Activated CD8-positive, alpha-beta T cell treated with anti-CD3 and anti-CD28 coated beads for 36 hours (primary cell): Measurements from ENCODE around the gene SMG1. TPM values are rescaled to one million over a fixed set of nuclear protein-coding genes. Genes with fewer than 3 reads are reported as not detected.

Experiments
- ATAC-seq: fragments of 200-7000 bp; cut with Tn5 transposase; one replicate; pipeline ENCODE4 v1.10.0; 2021; ENCODE audit warnings: mild to moderate bottlenecking, moderate library complexity
- CTCF ChIA-PET: fragments of 350-600 bp; sonication (Branson Sonifier 250); formaldehyde crosslinking; loops from one replicate; lab custom pipeline; 2021; ENCODE audit warnings: antibody characterized with exemption; lab: Charles Lee
- POLR2A ChIA-PET: fragments of 350-600 bp; sonication (Branson Sonifier 250); formaldehyde crosslinking; loops from one replicate; lab custom pipeline; 2021; ENCODE audit warnings: antibody characterized with exemption; lab: Charles Lee
- DNase-seq: peaks from one replicate; pipeline ENCODE4 v3.0.0-alpha.2; 2020
- H3K27ac Mint-ChIP-seq: one replicate; pipeline ENCODE4 v1.8.0; 2021; ENCODE audit warnings: mild to moderate bottlenecking, mixed read lengths
- H3K27me3 Mint-ChIP-seq: one replicate; pipeline ENCODE4 v1.8.0; 2021; ENCODE audit warnings: mixed read lengths
- H3K36me3 Mint-ChIP-seq: one replicate; pipeline ENCODE4 v1.8.0; 2021; ENCODE audit warnings: low read depth, mixed read lengths
- H3K4me1 Mint-ChIP-seq: one replicate; pipeline ENCODE4 v1.8.0; 2021; ENCODE audit warnings: low read depth, mixed read lengths
- H3K4me3 Mint-ChIP-seq: one replicate; pipeline ENCODE4 v1.8.0; 2021; ENCODE audit warnings: mild to moderate bottlenecking, moderate library complexity, mixed read lengths
- H3K9me3 Mint-ChIP-seq: one replicate; pipeline ENCODE4 v1.8.0; 2021; ENCODE audit warnings: mixed read lengths
- intact Hi-C: fragments of 100-400 bp; cut with micrococcal nuclease; formaldehyde crosslinking; loops from one replicate; pipeline ENCODE4 v1.10.0; 2022
- total RNA-seq, 2 experiments: library from RNA; stranded (reverse); gene quantifications; one replicate each; pipeline ENCODE4 v1.2.3, GENCODE V29; 2021
- TF ChIP-seq, protein P1 (sequence below): fragments of 200-600 bp; IDR thresholded peaks from one replicate; pipeline ENCODE4 v1.8.0; 2022; ENCODE audit warnings: antibody characterized with exemption, mild to moderate bottlenecking

SMG1 gene
- total RNA-seq, 2 experiments from 2014 or later = 103 to 108 TPM

DNA sequence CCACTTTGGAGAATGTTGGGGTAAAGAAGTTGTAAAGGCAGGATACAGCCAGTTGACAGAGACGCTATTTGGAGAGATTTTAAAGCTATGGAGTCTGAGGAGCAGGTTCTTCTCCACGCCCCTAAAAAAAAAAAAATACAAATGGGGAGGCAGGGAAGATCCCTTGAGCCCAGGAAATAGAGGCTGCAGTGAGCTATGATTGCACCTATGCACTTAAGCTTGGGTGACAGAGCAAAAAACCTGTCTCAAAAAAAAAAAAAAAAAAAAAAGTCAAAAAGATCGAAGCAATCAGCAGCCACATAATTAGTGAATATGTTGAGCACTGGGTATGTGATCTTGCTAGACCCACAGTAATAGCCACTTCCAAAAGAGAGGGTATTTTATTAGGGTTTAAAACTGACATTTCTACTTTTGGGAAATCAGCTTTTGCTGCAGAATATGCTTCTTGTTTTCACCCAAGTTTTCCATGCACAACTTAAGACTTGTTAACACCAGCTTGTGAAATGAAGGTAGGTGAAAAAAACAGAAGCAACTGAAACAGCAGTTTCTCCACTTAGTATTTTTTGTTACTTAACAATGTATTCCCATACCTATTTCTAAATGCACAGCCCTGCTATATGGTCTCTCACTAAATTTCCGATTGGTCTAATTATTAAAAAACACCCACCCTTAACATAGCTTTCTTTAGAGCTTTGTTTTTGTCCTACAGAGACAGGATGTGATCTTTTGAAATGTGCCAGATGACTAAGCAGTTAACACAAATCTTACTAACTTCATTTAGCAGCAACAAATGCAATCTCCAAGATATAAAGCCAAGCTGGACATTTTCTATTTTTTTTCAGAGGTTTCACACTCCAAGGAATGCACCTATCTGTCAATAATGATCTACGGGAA, 122.4 kb downstream of the SMG1 start:
- H3K27me3 Mint-ChIP-seq = no peaks in the 10 kb centered on the region
- no peaks in the 10 kb centered on the region for H3K9me3 Mint-ChIP-seq
- no peak for ATAC-seq
- intact Hi-C loops = no loop called here
- peak overlapping the region; percentile 20 for H3K4me3 Mint-ChIP-seq
- CTCF ChIA-PET = interaction anchor here (0.7 to 6.5 kb wide), 8 partner anchors 13 to 166 kb away, joined by 3 to 59 read pairs (median 4); partner anchors contain the start of gene RPS15A
- H3K36me3 Mint-ChIP-seq = peaks cover 38% of the 10 kb centered on the region
- no peak for DNase-seq
- peak overlapping the region; percentile 75 for H3K27ac Mint-ChIP-seq
- peaks cover 44% of the 10 kb centered on the region for H3K4me1 Mint-ChIP-seq
- TF ChIP-seq, protein P1, sequence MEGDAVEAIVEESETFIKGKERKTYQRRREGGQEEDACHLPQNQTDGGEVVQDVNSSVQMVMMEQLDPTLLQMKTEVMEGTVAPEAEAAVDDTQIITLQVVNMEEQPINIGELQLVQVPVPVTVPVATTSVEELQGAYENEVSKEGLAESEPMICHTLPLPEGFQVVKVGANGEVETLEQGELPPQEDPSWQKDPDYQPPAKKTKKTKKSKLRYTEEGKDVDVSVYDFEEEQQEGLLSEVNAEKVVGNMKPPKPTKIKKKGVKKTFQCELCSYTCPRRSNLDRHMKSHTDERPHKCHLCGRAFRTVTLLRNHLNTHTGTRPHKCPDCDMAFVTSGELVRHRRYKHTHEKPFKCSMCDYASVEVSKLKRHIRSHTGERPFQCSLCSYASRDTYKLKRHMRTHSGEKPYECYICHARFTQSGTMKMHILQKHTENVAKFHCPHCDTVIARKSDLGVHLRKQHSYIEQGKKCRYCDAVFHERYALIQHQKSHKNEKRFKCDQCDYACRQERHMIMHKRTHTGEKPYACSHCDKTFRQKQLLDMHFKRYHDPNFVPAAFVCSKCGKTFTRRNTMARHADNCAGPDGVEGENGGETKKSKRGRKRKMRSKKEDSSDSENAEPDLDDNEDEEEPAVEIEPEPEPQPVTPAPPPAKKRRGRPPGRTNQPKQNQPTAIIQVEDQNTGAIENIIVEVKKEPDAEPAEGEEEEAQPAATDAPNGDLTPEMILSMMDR = no peak
- POLR2A ChIA-PET = interaction anchor here (1.0 to 9.0 kb wide), 3 partner anchors 14 to 32 kb away, joined by 3 to 210 read pairs (median 4); partner anchors contain the start of gene RPS15A

DNA sequence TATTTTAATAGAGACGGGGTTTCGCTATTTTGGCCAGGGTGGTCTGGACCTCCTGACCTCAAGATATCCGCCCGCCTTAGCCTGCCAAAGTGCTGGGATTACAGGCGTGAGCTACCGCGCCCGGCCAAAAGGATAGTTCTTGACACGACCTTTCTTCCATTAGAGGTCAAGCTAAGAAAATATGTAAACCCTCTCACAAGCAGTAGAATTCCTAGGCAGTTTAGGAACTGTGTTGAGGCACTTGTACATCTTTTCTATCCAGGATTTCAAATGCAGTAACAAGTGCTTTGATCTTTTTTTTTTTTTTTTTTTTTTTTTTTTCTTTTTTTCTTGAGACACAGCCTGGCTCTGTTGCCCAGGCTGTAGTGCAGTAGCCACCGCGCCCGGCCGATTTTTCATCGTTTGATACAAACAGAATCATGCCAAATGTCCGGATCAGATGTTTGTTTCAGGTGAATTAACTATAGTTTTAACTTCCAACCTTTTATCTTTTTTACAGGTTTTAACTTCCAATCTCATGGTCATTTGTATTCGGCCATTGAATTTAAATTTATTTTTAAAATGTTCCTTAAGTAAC, 123.4 kb downstream of the SMG1 start:
- Mint-ChIP-seq H3K27ac (peak overlapping the region; percentile 95), H3K36me3 (peaks cover 37% of the 10 kb centered on the region), H3K9me3 (no peaks in the 10 kb centered on the region), H3K4me1 (peaks cover 51% of the 10 kb centered on the region), H3K27me3 (no peaks in the 10 kb centered on the region), H3K4me3 (peak overlapping the region; percentile 98)
- ATAC-seq (no peak), DNase-seq (no peak)
- ChIA-PET CTCF (interaction anchor here (1.8 to 6.5 kb wide), 5 partner anchors 14 to 129 kb away, joined by 6 to 59 read pairs (median 21); partner anchors contain the start of gene RPS15A), POLR2A (interaction anchor here (1.1 to 9.0 kb wide), 5 partner anchors 13 to 25 kb away, joined by 3 to 210 read pairs (median 4); partner anchors contain the start of gene RPS15A)
- TF ChIP-seq, protein P1 = no peak
- intact Hi-C loops = no loop called here

DNA sequence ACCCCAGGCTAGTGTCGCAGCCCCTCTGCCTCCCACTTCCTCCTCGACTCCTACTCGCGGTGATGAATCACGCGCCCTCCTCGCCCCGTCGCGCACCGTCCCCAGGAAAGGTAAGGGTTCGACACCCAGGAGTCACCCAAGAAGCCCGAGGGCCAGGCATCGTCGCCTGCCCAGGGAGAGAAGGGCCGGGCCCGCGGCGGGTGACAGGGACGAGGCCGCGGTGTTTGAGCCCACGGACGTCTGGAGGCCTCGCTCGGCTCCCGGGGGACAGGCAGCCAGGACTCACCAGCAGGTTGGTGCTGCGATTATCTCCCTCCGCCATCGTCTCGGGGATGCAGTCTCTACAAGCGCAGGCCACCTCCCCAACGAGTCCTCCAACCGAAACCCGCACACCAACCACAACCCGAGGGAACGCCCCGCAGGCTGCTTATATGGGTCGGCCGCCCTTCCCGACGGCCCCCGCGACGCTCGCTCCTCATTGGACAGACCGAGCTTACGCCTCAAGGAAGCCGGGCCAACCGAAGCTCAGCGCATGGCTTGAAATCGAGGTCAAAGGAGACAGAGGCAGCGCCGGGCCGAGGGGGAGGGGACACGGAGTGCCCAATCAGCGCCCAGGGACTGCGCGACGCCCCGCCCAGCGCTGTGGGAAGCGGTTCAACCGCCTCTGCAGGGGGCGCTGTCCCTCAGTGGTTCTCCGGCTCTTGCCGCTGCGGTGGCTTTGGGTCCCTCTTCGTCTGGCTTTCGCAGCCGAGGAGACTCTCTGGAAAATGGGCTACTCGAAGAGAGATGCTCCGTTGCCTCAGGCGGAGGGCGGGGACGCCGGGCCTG, 124.8 kb downstream of the SMG1 start, which contains the start of gene ARL6IP1:
TSS of gene ARL6IP1 (minus strand) at position 405 of the 828 bp plus-strand sequence. CDS start at position 322, 83 bp downstream.
- TF ChIP-seq, protein P1 = peak; percentile 82
- peak within 1 kb of the TSS; percentile 98 for H3K4me3 Mint-ChIP-seq
- ChIA-PET CTCF (interaction anchor here (0.6 to 6.5 kb wide), 21 partner anchors 9 to 272 kb away, joined by 3 to 59 read pairs (median 4); partner anchors contain the start of genes COQ7 and RPS15A), POLR2A (interaction anchor here (0.7 to 9.0 kb wide), 10 partner anchors 13 to 54 kb away, joined by 3 to 210 read pairs (median 4); partner anchors contain the start of gene RPS15A)
- no peaks in the 10 kb centered on the region for H3K9me3 Mint-ChIP-seq
- no peaks in the 10 kb centered on the region for H3K27me3 Mint-ChIP-seq
- peak; percentile 96 for ATAC-seq
- H3K4me1 Mint-ChIP-seq = peaks cover 55% of the 10 kb centered on the region
- H3K36me3 Mint-ChIP-seq = peaks cover 45% of the 10 kb centered on the region
- intact Hi-C loops = no loop called here
- DNase-seq = peak; percentile 99
- H3K27ac Mint-ChIP-seq = peak within 1 kb of the TSS; percentile 95

DNA sequence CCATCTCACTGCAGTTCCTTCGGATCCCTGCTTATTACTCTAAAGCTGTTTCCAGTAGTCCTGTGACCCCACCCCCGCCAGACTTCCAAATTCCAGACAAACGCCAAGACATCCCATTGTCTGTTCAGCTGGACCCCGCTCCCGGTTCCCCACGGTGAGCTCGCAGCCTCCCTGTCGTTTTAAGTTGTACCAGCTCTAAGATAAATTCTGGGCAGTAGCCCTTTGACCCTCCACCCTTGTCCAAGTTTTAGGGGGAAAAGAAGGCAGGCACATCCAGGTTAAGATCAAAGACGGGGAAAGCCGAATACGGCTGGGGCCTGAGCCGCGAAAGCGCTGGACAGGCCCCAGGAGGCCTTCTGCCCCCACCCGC, 125.4 kb downstream of the SMG1 start:
- POLR2A ChIA-PET = interaction anchor here (1.8 to 9.0 kb wide), 3 partner anchors 13 to 35 kb away, joined by 4 to 210 read pairs (median 12); partner anchors contain the start of gene RPS15A
- TF ChIP-seq, protein P1 = no peak
- Mint-ChIP-seq H3K27me3 (no peaks in the 10 kb centered on the region), H3K27ac (peak overlapping the region; percentile 95), H3K4me1 (peaks cover 54% of the 10 kb centered on the region), H3K36me3 (peaks cover 50% of the 10 kb centered on the region), H3K9me3 (no peaks in the 10 kb centered on the region), H3K4me3 (peak overlapping the region; percentile 98)
- ATAC-seq (no peak), DNase-seq (no peak)
- CTCF ChIA-PET = interaction anchor here (0.7 to 6.5 kb wide), 10 partner anchors 8 to 272 kb away, joined by 3 to 59 read pairs (median 6); partner anchors contain the start of gene RPS15A
- intact Hi-C loops = no loop called here
